ENCODE results near the gene THYN1. TPM values are rescaled to one million over a fixed set of nuclear protein-coding genes. Genes with fewer than 3 reads are reported as not detected.

THYN1 gene
- total RNA-seq, 1 experiment from 2014 or later = 33.4 TPM

DNA sequence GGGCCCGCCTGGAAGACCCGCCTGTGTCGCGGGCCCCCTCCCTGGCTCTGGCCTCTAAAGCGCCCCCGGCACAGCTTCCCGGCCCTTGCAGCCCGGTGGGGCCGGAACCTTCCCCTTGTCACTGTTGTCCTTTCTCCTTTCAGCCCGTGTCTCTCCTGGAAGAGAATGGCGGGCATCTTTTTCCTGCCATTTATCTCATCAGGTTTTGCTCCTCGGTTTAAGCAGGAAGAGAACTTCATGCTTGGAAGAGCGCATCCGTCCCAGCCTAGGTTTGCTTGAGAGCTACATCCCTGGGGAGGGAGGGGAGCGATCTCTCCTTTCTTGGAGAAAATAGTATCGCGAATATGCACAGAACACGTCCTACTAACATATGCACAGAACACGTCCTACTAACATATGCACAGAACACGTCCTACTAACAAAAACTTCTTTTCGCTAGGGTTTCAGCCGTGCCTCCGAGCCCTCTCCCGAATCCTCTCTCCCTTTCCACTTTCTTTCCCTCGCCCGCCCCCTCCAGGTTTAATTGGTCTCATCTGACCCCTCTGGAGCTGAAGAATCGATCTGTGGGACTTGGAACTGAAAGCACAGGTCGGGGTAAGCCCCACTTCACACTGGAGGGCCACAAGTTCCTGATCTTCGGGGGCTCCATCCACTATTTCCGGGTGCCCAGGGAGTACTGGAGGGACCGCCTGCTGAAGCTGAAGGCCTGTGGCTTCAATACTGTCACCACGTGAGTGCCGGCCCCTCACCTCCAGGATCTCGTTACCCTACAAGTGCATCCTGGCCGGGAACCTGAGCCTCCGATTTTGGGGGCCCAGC lies 24.2 kb upstream of the THYN1 start:
- no peaks in the 10 kb centered on the region for H3K4me1 Mint-ChIP-seq (ENCODE audit: insufficient read depth, unreplicated experiment)
- ChIA-PET CTCF (interaction anchor here (2.7 kb wide), 1 partner anchor 15 kb away, joined by 14 read pairs; no protein-coding TSS in a partner anchor), POLR2A (no interaction called here)
- H3K27ac Mint-ChIP-seq (ENCODE audit: low read depth, unreplicated experiment) = no peak overlapping the region
- intact Hi-C loops (cut with micrococcal nuclease) = no loop called here
- no peaks in the 10 kb centered on the region for H3K36me3 Mint-ChIP-seq (ENCODE audit: insufficient read depth, unreplicated experiment)
- no peak for DNase-seq (ENCODE audit: unreplicated experiment)
- H3K27me3 Mint-ChIP-seq (ENCODE audit: insufficient read depth, unreplicated experiment) = peaks cover 23% of the 10 kb centered on the region
- BruUV-seq (replicated peaks) = no TSS peak
- TF ChIP-seq, protein P1, sequence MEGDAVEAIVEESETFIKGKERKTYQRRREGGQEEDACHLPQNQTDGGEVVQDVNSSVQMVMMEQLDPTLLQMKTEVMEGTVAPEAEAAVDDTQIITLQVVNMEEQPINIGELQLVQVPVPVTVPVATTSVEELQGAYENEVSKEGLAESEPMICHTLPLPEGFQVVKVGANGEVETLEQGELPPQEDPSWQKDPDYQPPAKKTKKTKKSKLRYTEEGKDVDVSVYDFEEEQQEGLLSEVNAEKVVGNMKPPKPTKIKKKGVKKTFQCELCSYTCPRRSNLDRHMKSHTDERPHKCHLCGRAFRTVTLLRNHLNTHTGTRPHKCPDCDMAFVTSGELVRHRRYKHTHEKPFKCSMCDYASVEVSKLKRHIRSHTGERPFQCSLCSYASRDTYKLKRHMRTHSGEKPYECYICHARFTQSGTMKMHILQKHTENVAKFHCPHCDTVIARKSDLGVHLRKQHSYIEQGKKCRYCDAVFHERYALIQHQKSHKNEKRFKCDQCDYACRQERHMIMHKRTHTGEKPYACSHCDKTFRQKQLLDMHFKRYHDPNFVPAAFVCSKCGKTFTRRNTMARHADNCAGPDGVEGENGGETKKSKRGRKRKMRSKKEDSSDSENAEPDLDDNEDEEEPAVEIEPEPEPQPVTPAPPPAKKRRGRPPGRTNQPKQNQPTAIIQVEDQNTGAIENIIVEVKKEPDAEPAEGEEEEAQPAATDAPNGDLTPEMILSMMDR (IDR thresholded peaks at IDR 0.05; ENCODE audit: unreplicated experiment) = no peak
- H3K4me3 Mint-ChIP-seq (ENCODE audit: unreplicated experiment) = no peak overlapping the region
- no peaks in the 10 kb centered on the region for H3K9me3 Mint-ChIP-seq (ENCODE audit: unreplicated experiment)

DNA sequence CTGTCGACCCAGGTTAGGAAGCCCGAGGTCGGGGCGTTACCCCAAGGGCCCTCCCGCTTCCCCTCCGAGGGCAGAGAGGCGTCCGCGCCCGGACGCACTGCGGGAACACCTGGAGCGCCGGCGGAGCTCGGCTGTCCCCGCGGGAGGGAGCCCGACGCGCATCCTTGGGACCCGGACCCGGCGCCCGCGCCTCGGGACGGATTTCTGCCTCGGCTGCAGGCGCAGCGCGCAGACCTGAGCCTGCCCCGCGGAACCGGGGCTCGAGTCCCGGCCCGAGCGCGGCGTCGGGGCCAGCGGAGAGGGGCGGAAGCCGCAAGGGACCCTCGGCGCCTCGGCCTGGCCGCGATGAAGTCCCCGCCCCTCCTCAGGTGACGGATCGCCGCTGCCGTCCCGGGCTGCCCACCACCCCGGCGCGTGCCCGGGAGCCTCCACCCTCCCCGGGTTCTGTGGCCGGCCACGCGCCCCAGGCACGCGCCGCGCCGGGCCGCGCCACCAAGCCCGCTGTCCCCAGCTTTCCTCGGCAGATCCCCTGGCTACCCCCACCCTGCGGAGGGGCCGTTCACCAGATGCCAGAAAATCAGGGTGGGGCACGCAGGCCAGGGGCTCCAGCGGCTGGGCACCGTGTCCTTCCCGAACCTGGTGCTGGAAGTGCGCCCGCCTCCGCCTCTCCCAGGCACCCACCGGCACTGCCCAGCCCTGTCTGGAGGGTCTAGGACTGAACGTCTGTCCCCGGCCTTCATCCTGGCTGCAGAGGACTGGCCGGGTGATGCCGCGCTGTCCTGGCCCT lies 23.4 kb upstream of the THYN1 start:
- TF ChIP-seq, protein P1 (IDR thresholded peaks at IDR 0.05; ENCODE audit: unreplicated experiment) = no peak
- Mint-ChIP-seq H3K27ac (ENCODE audit: low read depth, unreplicated experiment) (no peak overlapping the region), H3K4me3 (ENCODE audit: unreplicated experiment) (no peak overlapping the region), H3K27me3 (ENCODE audit: insufficient read depth, unreplicated experiment) (peaks cover 23% of the 10 kb centered on the region), H3K4me1 (ENCODE audit: insufficient read depth, unreplicated experiment) (no peaks in the 10 kb centered on the region), H3K9me3 (ENCODE audit: unreplicated experiment) (no peaks in the 10 kb centered on the region), H3K36me3 (ENCODE audit: insufficient read depth, unreplicated experiment) (no peaks in the 10 kb centered on the region)
- no peak for DNase-seq (ENCODE audit: unreplicated experiment)
- ChIA-PET CTCF (no interaction called here), POLR2A (no interaction called here)
- BruUV-seq (replicated peaks) = no TSS peak
- intact Hi-C loops (cut with micrococcal nuclease) = no loop called here

DNA sequence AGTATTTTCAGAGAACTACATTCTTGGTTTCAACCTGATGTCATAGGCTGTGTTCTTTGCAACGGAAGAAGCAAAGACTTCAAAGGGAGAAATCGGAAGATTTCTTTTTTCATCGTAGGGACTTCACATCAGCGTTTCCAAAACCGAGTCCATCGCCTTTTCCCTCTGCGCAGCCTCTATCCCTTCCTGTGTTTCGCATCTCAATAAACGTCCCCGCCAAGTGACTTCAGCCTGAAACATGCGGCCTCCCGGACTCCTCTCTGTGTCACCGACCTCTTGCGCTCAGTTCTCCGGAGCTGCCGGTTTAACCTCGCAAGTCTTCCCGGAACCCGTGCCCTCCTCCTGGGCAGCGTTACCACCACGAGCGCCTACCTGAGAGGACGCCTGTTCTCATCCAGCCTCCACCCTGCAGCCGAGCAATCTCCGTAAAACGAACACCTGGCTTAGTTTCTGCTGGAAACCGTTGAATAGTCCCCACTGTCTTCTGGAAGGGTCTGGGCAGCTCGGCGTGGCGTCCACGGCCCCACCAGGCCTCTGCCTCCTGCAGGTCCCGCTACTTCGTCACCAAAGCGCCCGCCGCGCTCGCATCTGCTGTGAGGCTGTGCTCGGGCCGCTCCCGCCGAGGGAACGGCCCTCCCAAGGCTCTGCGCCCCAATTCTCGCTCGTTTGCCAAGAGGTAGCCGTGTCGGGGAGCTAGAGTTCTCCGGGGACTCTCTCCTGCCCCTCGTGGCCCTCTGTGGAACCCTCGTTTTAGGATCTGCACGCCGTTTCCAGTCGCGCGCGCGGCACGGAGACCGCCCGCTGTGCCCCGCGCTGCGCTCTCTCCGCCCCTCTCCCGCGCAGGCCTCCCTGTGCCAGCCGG lies 22.6 kb upstream of the THYN1 start, which contains the start of gene GLB1L3:
TSS of gene GLB1L3 (plus strand) at position 846 of the 862 bp plus-strand sequence. CDS start 362 bp downstream, outside the sequence.
- no TSS peak for BruUV-seq (replicated peaks)
- Mint-ChIP-seq H3K4me3 (ENCODE audit: unreplicated experiment) (no peak within 1 kb of the TSS), H3K36me3 (ENCODE audit: insufficient read depth, unreplicated experiment) (no peaks in the 10 kb centered on the region), H3K27ac (ENCODE audit: low read depth, unreplicated experiment) (no peak within 1 kb of the TSS), H3K4me1 (ENCODE audit: insufficient read depth, unreplicated experiment) (no peaks in the 10 kb centered on the region), H3K9me3 (ENCODE audit: unreplicated experiment) (no peaks in the 10 kb centered on the region), H3K27me3 (ENCODE audit: insufficient read depth, unreplicated experiment) (peaks cover 23% of the 10 kb centered on the region)
- TF ChIP-seq, protein P1 (IDR thresholded peaks at IDR 0.05; ENCODE audit: unreplicated experiment) = no peak
- POLR2A ChIA-PET = no interaction called here
- DNase-seq (ENCODE audit: unreplicated experiment) = no peak
- CTCF ChIA-PET = interaction anchor here (0.5 kb wide), 1 partner anchor 1236 kb away, joined by 4 read pairs; no protein-coding TSS in a partner anchor
- intact Hi-C loops (cut with micrococcal nuclease) = no loop called here

All from MCF 10A (cell line).